H1 (cell line): ENCODE data around the gene JAKMIP2. TPM values are rescaled to one million over a fixed set of nuclear protein-coding genes. Genes with fewer than 3 reads are reported as not detected.

Experiments used
- CTCF ChIA-PET: fragments of 300-600 bp; sonication (Branson Sonifier 250); formaldehyde crosslinking; loops from one replicate; lab custom pipeline; 2021; ENCODE audit not compliant: partially characterized antibody; lab: Charles Lee
- POLR2A ChIA-PET: fragments of 300-600 bp; sonication (Branson Sonifier 250); formaldehyde crosslinking; loops from one replicate; lab custom pipeline; 2021; ENCODE audit warnings: inconsistent platforms; ENCODE audit not compliant: partially characterized antibody; lab: Charles Lee
- DNase-seq, 2 experiments: peaks; one replicate each; pipeline versions ENCODE4 v3.0.0 to v3.0.0-alpha.2; 2010 to 2022; ENCODE audit warnings: low spot score in 2 of 2, low read depth in 1 of 2, mixed read lengths in 1 of 2
- FAIRE-seq: peaks from 2 replicates; lab custom pipeline; 2011; peaks lifted over from hg19 to GRCh38; lab: Jason Lieb, UNC
- H2AFZ ChIP-seq: 2 replicates; pipeline ENCODE4 v1.8.1; 2012; ENCODE audit warnings: low read length, inconsistent platforms
- H2AK5ac ChIP-seq: 2 replicates; pipeline ENCODE4 v1.6.1; 2013; ENCODE audit warnings: low read depth, low read length
- H2BK120ac ChIP-seq: replicated peaks from 2 replicates; pipeline ENCODE3; 2013; ENCODE audit warnings: low read depth, low read length, inconsistent platforms
- H2BK12ac ChIP-seq: 2 replicates; pipeline ENCODE4 v1.6.1; 2013; ENCODE audit warnings: low read depth, low read length
- H2BK15ac ChIP-seq: 2 replicates; pipeline ENCODE4 v1.6.1; 2013; ENCODE audit warnings: low read length
- H2BK20ac ChIP-seq: 2 replicates; pipeline ENCODE4 v1.6.1; 2013; ENCODE audit warnings: low read length
- H2BK5ac ChIP-seq: 2 replicates; pipeline ENCODE4 v1.6.1; 2013; ENCODE audit warnings: low read depth, low read length
- H3K14ac ChIP-seq: 2 replicates; pipeline ENCODE4 v1.6.1; 2013; ENCODE audit warnings: inconsistent platforms; ENCODE audit not compliant: insufficient read length
- H3K18ac ChIP-seq: 2 replicates; pipeline ENCODE4 v1.6.1; 2013; ENCODE audit warnings: low read length; ENCODE audit errors: extremely low read depth
- H3K23ac ChIP-seq: 2 replicates; pipeline ENCODE4 v1.6.1; 2013; ENCODE audit warnings: inconsistent platforms; ENCODE audit not compliant: insufficient read length
- H3K23me2 ChIP-seq: 2 replicates; pipeline ENCODE4 v1.6.1; 2013; ENCODE audit warnings: low read depth, low read length
- H3K27ac ChIP-seq: 2 replicates; pipeline ENCODE4 v1.6.1; 2011; ENCODE audit warnings: low read depth, low read length, inconsistent platforms
- H3K27me3 ChIP-seq, 4 experiments: replicated peaks in 1 of 4; 1 replicate in 1 of 4; 2 replicates in 3 of 4; pipeline versions ENCODE4 v1.6.1 to v1.8.1; 2011 to 2013; ENCODE audit warnings: low read length in 3 of 4, mild to moderate bottlenecking in 3 of 4, inconsistent platforms in 2 of 4, mixed read lengths in 2 of 4, moderate library complexity in 1 of 4; ENCODE audit not compliant: control insufficient read depth in 3 of 4, insufficient read depth in 3 of 4; ENCODE audit errors: extremely low read depth in 1 of 4
- H3K36me3 ChIP-seq, 4 experiments: 2 replicates each; pipeline versions ENCODE4 v1.6.1 to v1.8.1; 2011 to 2013; ENCODE audit warnings: mild to moderate bottlenecking in 4 of 4, low read length in 3 of 4, moderate library complexity in 2 of 4, control low read depth in 1 of 4, inconsistent platforms in 1 of 4; ENCODE audit not compliant: insufficient read depth in 4 of 4, control insufficient read depth in 2 of 4
- H3K4ac ChIP-seq: replicated peaks from 2 replicates; pipeline ENCODE3; 2013; ENCODE audit warnings: low read length, low read depth, mixed read lengths, inconsistent platforms; ENCODE audit not compliant: insufficient read length
- H3K4me1 ChIP-seq, 4 experiments: replicated peaks in 1 of 4; 1 replicate in 1 of 4; 2 replicates in 3 of 4; pipeline versions ENCODE4 v1.6.1 to v1.8.1; 2011 to 2013; ENCODE audit warnings: low read length in 3 of 4, inconsistent platforms in 2 of 4, mixed read lengths in 1 of 4; ENCODE audit not compliant: insufficient read depth in 4 of 4, control insufficient read depth in 3 of 4
- H3K4me2 ChIP-seq, 2 experiments: 2 replicates each; pipeline versions ENCODE4 v1.6.1 to v1.8.1; 2011 to 2013; ENCODE audit warnings: low read depth in 2 of 2, low read length in 2 of 2, control low read depth in 1 of 2, inconsistent platforms in 1 of 2, mild to moderate bottlenecking in 1 of 2; ENCODE audit not compliant: insufficient read depth in 1 of 2
- H3K4me3 ChIP-seq, 4 experiments: fragments of 200-600, 300-600 bp in 1 of 4; sonication (generic), shearing (Covaris generic), sonication (Bioruptor Twin) in 1 of 4; 2 replicates each; pipeline versions ENCODE4 v1.5.1 to v1.8.1; 2011 to 2016; ENCODE audit warnings: low read length in 4 of 4, low read depth in 3 of 4, control low read depth in 2 of 4, inconsistent platforms in 2 of 4, mild to moderate bottlenecking in 2 of 4, mixed read lengths in 1 of 4, moderate library complexity in 1 of 4; ENCODE audit not compliant: insufficient read depth in 2 of 4; ENCODE audit errors: extremely low read depth in 1 of 4
- H3K56ac ChIP-seq: replicated peaks from 2 replicates; pipeline ENCODE3; 2013; ENCODE audit warnings: low read depth, mild to moderate bottlenecking, mixed read lengths, low read length, inconsistent platforms; ENCODE audit not compliant: insufficient read length
- H3K79me1 ChIP-seq: 2 replicates; pipeline ENCODE4 v1.6.1; 2013; ENCODE audit warnings: low read depth, low read length, control low read depth
- H3K79me2 ChIP-seq, 2 experiments: 2 replicates each; pipeline versions ENCODE4 v1.6.1 to v1.8.1; 2012 to 2013; ENCODE audit warnings: low read length in 2 of 2, mild to moderate bottlenecking in 2 of 2, inconsistent platforms in 1 of 2; ENCODE audit not compliant: insufficient read depth in 2 of 2, control insufficient read depth in 1 of 2
- H3K9ac ChIP-seq, 4 experiments: replicated peaks in 1 of 4; 1 replicate in 1 of 4; 2 replicates in 3 of 4; pipeline versions ENCODE4 v1.6.1 to v1.8.1; 2011 to 2013; ENCODE audit warnings: low read depth in 3 of 4, low read length in 3 of 4, control low read depth in 2 of 4, mild to moderate bottlenecking in 2 of 4, moderate library complexity in 2 of 4, inconsistent platforms in 1 of 4; ENCODE audit errors: extremely low read depth in 1 of 4
- H3K9me3 ChIP-seq, 2 experiments: 2 replicates each; pipeline versions ENCODE4 v1.6.1 to v1.8.1; 2012 to 2013; ENCODE audit warnings: mild to moderate bottlenecking in 2 of 2, moderate library complexity in 2 of 2, control low read depth in 1 of 2, inconsistent platforms in 1 of 2, low read depth in 1 of 2, low read length in 1 of 2, mixed read lengths in 1 of 2; ENCODE audit not compliant: insufficient read depth in 2 of 2
- H4K20me1 ChIP-seq, 2 experiments: replicated peaks in 1 of 2; 2 replicates each; pipeline versions ENCODE3 to v1.8.1; 2011 to 2013; ENCODE audit warnings: inconsistent platforms in 2 of 2, low read length in 2 of 2, mild to moderate bottlenecking in 1 of 2; ENCODE audit not compliant: insufficient read depth in 2 of 2, control insufficient read depth in 1 of 2
- H4K5ac ChIP-seq: 2 replicates; pipeline ENCODE4 v1.6.1; 2013; ENCODE audit warnings: low read length, low read depth, mixed read lengths, inconsistent platforms; ENCODE audit not compliant: insufficient read length
- H4K8ac ChIP-seq: 2 replicates; pipeline ENCODE4 v1.8.0; 2013; ENCODE audit warnings: mild to moderate bottlenecking, moderate library complexity, low read length, inconsistent platforms; ENCODE audit not compliant: insufficient read depth; ENCODE audit errors: extremely low read depth
- H4K91ac ChIP-seq: replicated peaks from 2 replicates; pipeline ENCODE3; 2013; ENCODE audit warnings: low read length, mixed read lengths, inconsistent platforms; ENCODE audit not compliant: insufficient read length
- ASH2L ChIP-seq: fragments of 200-600, 300-600 bp; sonication (generic); IDR thresholded peaks from one replicate; pipeline ENCODE4 v1.7.1; 2017; ENCODE audit warnings: low read length
- BACH1 ChIP-seq: IDR thresholded peaks from 2 replicates; pipeline ENCODE4 v1.6.1; 2012; ENCODE audit warnings: low read length, improper control_type of control experiment
- CHD1 ChIP-seq: IDR thresholded peaks from 2 replicates; pipeline ENCODE4 v1.6.1; 2012; ENCODE audit warnings: low read depth, low read length, improper control_type of control experiment
- CTCF ChIP-seq, 3 experiments: IDR thresholded peaks; 1 replicate in 2 of 3; 2 replicates in 1 of 3; pipeline versions ENCODE4 v1.5.1 to v1.6.1; 2011; ENCODE audit warnings: low read length in 3 of 3, mild to moderate bottlenecking in 3 of 3, inconsistent platforms in 2 of 3, low read depth in 1 of 3, moderate library complexity in 1 of 3; ENCODE audit not compliant: insufficient read depth in 1 of 3; ENCODE audit errors: control extremely low read depth in 1 of 3
- EZH2 ChIP-seq: fragments of 200-600 bp; sonication (generic); IDR thresholded peaks from 2 replicates; pipeline ENCODE4 v1.7.1; 2012; ENCODE audit warnings: low read depth, mild to moderate bottlenecking, moderate library complexity, low read length, inconsistent platforms; ENCODE audit not compliant: severe bottlenecking
- GABPA ChIP-seq: IDR thresholded peaks from 2 replicates; pipeline ENCODE4 v1.6.1; 2011; ENCODE audit warnings: mild to moderate bottlenecking, low read length, moderate library complexity, borderline replicate concordance; ENCODE audit not compliant: insufficient read depth
- GTF2F1 ChIP-seq: IDR thresholded peaks from 2 replicates; pipeline ENCODE4 v1.6.1; 2012; ENCODE audit warnings: low read depth, low read length, improper control_type of control experiment, borderline replicate concordance
- JUND ChIP-seq: IDR thresholded peaks from 2 replicates; pipeline ENCODE4 v1.6.1; 2011; ENCODE audit warnings: mild to moderate bottlenecking, improper control_type of control experiment, low read length
- POLR2AphosphoS5 ChIP-seq: IDR thresholded peaks from 2 replicates; pipeline ENCODE4 v1.6.1; 2011; ENCODE audit warnings: low read depth, low read length
- RFX5 ChIP-seq: IDR thresholded peaks from 2 replicates; pipeline ENCODE4 v1.6.1; 2011; ENCODE audit warnings: low read depth, low read length, improper control_type of control experiment, borderline replicate concordance
- TAF1 ChIP-seq: IDR thresholded peaks from 2 replicates; pipeline ENCODE4 v1.6.1; 2011; ENCODE audit warnings: mild to moderate bottlenecking, low read depth, low read length
- TAF7 ChIP-seq: optimal IDR thresholded peaks from 2 replicates; pipeline ENCODE3; 2011; ENCODE audit warnings: low read depth, mild to moderate bottlenecking, inconsistent platforms, low read length, moderate library complexity, borderline replicate concordance
- TCF12 ChIP-seq: IDR thresholded peaks from 2 replicates; pipeline ENCODE4 v1.6.1; 2011; ENCODE audit warnings: low read depth, mild to moderate bottlenecking, low read length
- polyA plus RNA-seq, 7 experiments: library from polyadenylated mRNA; depleted of rRNA in 3 of 7; stranded (reverse) in 5 of 7; unstranded in 2 of 7; fragments of >200 nt in 5 of 7; fragments of 200-250 nt in 2 of 7; gene quantifications; 1 replicate in 5 of 7; 2 replicates in 1 of 7; 4 replicates in 1 of 7; pipeline versions ENCODE4 v1.2.1 to v1.2.3, GENCODE V29; 2011 to 2013; ENCODE audit warnings: missing spikeins in 2 of 7, mixed read lengths in 2 of 7
- total RNA-seq: library from RNA; stranded (reverse); fragmentation: NEBNext Ultra II Directional; extraction: Animal tissue kit (Norgen Biotek cat#: 25700); gene quantifications from 2 replicates; pipeline ENCODE4 v1.2.1, GENCODE V29; 2021

JAKMIP2 gene
- total and polyA plus RNA-seq, 2 of the 8 experiments (the other 6 are each of a cell fraction or from before 2014, with no cell fraction given): 2.4 to 13.6 TPM

GRCh38 chr5:147704544-147704943, 78.0 kb downstream of the JAKMIP2 start:
- Histone ChIP-seq H3K4me2 (no peak overlapping the region), H2AFZ (no peak overlapping the region)
- TF ChIP-seq BACH1 (no peak), ASH2L (no peak), CHD1 (no peak), POLR2AphosphoS5 (no peak), CTCF (IDR thresholded peaks at IDR 0.05; ENCODE audit: control extremely low read depth in 1 of 3, insufficient read depth in 1 of 3, low read depth in 1 of 3, low read length in 3 of 3) (no peak), TAF1 (no peak), RFX5 (no peak), GTF2F1 (no peak), GABPA (no peak), EZH2 (no peak), TCF12 (no peak), TAF7 (no peak), JUND (no peak)

More at GRCh38 chr5:147704544-147704943, 78.0 kb downstream of the JAKMIP2 start:
- H3K79me2 ChIP-seq: 0 out of 4 replicates have a peak, but pooled peaks cover 0 to 2% of the 10 kb centered on the region in 2 experiments
- no peak overlapping the region for H4K91ac ChIP-seq
- no peaks in the 10 kb centered on the region for H3K27me3 ChIP-seq
- H3K4me3 ChIP-seq: no peak overlapping the region
- H3K56ac ChIP-seq: no peak overlapping the region
- no peak overlapping the region for H2BK15ac ChIP-seq
- H2BK120ac ChIP-seq: no peak overlapping the region
- H3K18ac ChIP-seq: no peak overlapping the region
- no peak overlapping the region for H3K14ac ChIP-seq
- no peak overlapping the region for H2BK5ac ChIP-seq
- no peaks in the 10 kb centered on the region for H3K23me2 ChIP-seq
- H3K79me1 ChIP-seq: no peaks in the 10 kb centered on the region
- H3K23ac ChIP-seq: no peak overlapping the region
- POLR2A ChIA-PET: no interaction called here
- no peaks in the 10 kb centered on the region for H3K9me3 ChIP-seq
- H2BK20ac ChIP-seq: no peak overlapping the region
- H4K5ac ChIP-seq: no peak overlapping the region
- no peak for FAIRE-seq
- no peak for DNase-seq
- no peak overlapping the region for H3K4ac ChIP-seq
- no peaks in the 10 kb centered on the region for H4K20me1 ChIP-seq
- H3K27ac ChIP-seq: no peak overlapping the region
- H3K36me3 ChIP-seq: no peaks in the 10 kb centered on the region
- H2AK5ac ChIP-seq: no peak overlapping the region
- no peak overlapping the region for H4K8ac ChIP-seq
- CTCF ChIA-PET: interaction anchor here (0.7 kb wide), 1 partner anchor 240 kb away, joined by 3 read pairs; no protein-coding TSS in a partner anchor
- no peak overlapping the region for H3K9ac ChIP-seq
- no peaks in the 10 kb centered on the region for H3K4me1 ChIP-seq
- no peak overlapping the region for H2BK12ac ChIP-seq
